CD4-positive, CD25-positive, alpha-beta regulatory T cell (primary cell): ENCODE results near the gene AHCY. TPM values are rescaled to one million over a fixed set of nuclear protein-coding genes. Genes with fewer than 3 reads are reported as not detected.
"Not testable (repeated sequence)": the region's sequence is repeated elsewhere in the genome, so short reads cannot be mapped to it uniquely, and the experiment has no call there.

Experiments used
- ATAC-seq, 2 donors: fragments of 150-1000 bp; cut with Tn5 transposase; one replicate each; pipeline ENCODE4 v1.10.0; 2021; ENCODE audit warnings: low read depth in 2 of 2, moderate number of reproducible peaks in 2 of 2, moderate library complexity in 1 of 2
- DNase-seq, 3 donors: peaks; one replicate each; pipeline versions ENCODE4 v3.0.0 to v3.0.0-alpha.2; 2012 to 2022; ENCODE audit warnings: mixed read lengths in 1 of 3
- H3K27ac ChIP-seq: one replicate; pipeline ENCODE4 v1.7.0; 2013; ENCODE audit warnings: mild to moderate bottlenecking, low read length; ENCODE audit not compliant: insufficient read depth, poor library complexity, severe bottlenecking
- H3K27me3 ChIP-seq: one replicate; pipeline ENCODE4 v1.7.0; 2013; ENCODE audit warnings: low read length; ENCODE audit not compliant: control insufficient read depth, insufficient read depth
- H3K36me3 ChIP-seq: one replicate; pipeline ENCODE4 v1.7.0; 2013; ENCODE audit warnings: mild to moderate bottlenecking, low read length, moderate library complexity; ENCODE audit not compliant: control insufficient read depth, insufficient read depth
- H3K4me1 ChIP-seq: 2 replicates; pipeline ENCODE4 v1.7.0; 2013; ENCODE audit warnings: mild to moderate bottlenecking, low read length; ENCODE audit not compliant: insufficient read depth, control insufficient read depth, poor library complexity, severe bottlenecking
- H3K4me3 ChIP-seq: one replicate; pipeline ENCODE4 v1.7.0; 2013; ENCODE audit warnings: low read depth, mild to moderate bottlenecking, low read length, moderate library complexity
- H3K9me3 ChIP-seq, 2 experiments: 1 replicate in 1 of 2; 2 replicates in 1 of 2; pipeline ENCODE4 v1.7.0; 2013; ENCODE audit warnings: low read length in 2 of 2, mild to moderate bottlenecking in 1 of 2, moderate library complexity in 1 of 2; ENCODE audit not compliant: control insufficient read depth in 2 of 2
- H3K27ac Mint-ChIP-seq, 3 donors: one replicate each; pipeline ENCODE4 v1.8.0; 2020 to 2022; ENCODE audit warnings: mild to moderate bottlenecking in 3 of 3, mixed read lengths in 3 of 3, moderate library complexity in 2 of 3
- H3K27me3 Mint-ChIP-seq: one replicate; pipeline ENCODE4 v1.8.0; 2022; ENCODE audit warnings: mild to moderate bottlenecking, mixed read lengths
- H3K36me3 Mint-ChIP-seq: one replicate; pipeline ENCODE4 v1.8.0; 2020; ENCODE audit warnings: mixed read lengths
- H3K4me1 Mint-ChIP-seq, 4 donors: one replicate each; pipeline ENCODE4 v1.8.0; 2020 to 2022; ENCODE audit warnings: mixed read lengths in 4 of 4, mild to moderate bottlenecking in 1 of 4
- H3K4me3 Mint-ChIP-seq, 4 donors: one replicate each; pipeline ENCODE4 v1.8.0; 2020 to 2022; ENCODE audit warnings: mild to moderate bottlenecking in 4 of 4, mixed read lengths in 4 of 4, moderate library complexity in 3 of 4
- H3K9me3 Mint-ChIP-seq, 7 donors: one replicate each; pipeline ENCODE4 v1.8.0; 2020 to 2022; ENCODE audit warnings: mixed read lengths in 7 of 7, mild to moderate bottlenecking in 3 of 7, moderate library complexity in 2 of 7
- polyA plus RNA-seq, 4 donors: library from polyadenylated mRNA; unstranded; fragments of 300-500 nt; fragmentation: Illumina TruSeq; gene quantifications; one replicate each; pipeline ENCODE4 v1.2.3, GENCODE V29; 2021
- total RNA-seq: library from RNA; stranded (reverse); gene quantifications from one replicate; pipeline ENCODE4 v1.2.3, GENCODE V29; 2022

Gene AHCY
- 15.4 TPM for total RNA-seq
- polyA plus RNA-seq = 10 to 100 TPM; 23.4 to 30.4 (median 26.8) TPM

DNA sequence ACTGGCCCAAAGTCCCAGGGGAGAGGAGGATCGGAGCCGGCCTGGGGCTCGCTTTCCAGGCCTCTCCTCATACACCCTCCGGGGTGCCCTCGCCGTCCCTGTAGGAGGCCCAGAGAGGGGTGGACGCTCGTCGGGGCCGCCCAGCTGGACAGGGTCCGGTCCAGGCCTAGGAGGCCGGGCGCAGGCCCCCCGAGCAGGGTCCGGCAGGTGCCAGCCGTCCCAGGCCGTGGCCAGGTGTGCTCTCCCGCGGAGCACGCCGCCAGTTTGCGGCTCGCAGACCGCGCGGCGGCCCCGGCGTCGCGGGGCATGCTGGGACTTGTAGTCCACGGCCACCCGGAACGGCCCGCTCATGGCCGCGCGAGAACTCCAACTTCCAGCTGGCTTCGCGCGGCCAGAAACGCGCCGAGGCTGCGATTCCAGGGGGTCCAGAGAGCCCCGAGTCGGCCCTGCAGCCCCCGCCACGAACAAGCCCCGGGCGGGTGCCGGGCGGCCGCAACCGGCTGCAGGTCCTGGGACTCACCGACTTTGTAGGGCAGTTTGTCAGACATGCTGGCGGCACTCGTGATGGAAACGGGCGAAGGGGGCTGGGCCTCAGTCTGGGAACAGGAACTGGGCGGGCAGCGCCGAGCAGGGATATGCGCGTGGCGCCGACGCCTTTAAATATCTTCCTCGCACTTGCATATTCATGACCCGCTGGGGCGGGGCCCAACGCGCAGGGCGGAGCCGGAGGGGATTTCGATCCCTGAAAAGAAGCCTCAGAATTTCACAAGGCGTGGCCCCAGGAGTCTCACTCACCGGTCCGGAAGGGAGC, at the start of gene AHCY:
AHCY (minus strand) TSS at position 633 of the 811 bp plus-strand sequence; CDS start at position 548, 85 bp downstream.
- DNase-seq (peak; percentile 91 to 96 (median 92)), ATAC-seq (peak; percentile 93)
- peak within 1 kb of the TSS; percentile 83 for H3K27ac ChIP-seq
- H3K4me1 Mint-ChIP-seq = peaks cover 3 to 26% (median 10%) of the 10 kb centered on the region in 4 donors
- H3K9me3 ChIP-seq = no peaks in the 10 kb centered on the region
- H3K27ac Mint-ChIP-seq = peak within 1 kb of the TSS; percentile 91 to 96 (median 93)
- H3K4me1 ChIP-seq = peaks cover 19% of the 10 kb centered on the region
- no peaks in the 10 kb centered on the region for H3K36me3 ChIP-seq
- H3K27me3 Mint-ChIP-seq = peaks cover 6% of the 10 kb centered on the region
- no peaks in the 10 kb centered on the region for H3K9me3 Mint-ChIP-seq
- H3K36me3 Mint-ChIP-seq = no peaks in the 10 kb centered on the region
- peak within 1 kb of the TSS; percentile 93 to 96 (median 94) for H3K4me3 Mint-ChIP-seq
- peak within 1 kb of the TSS; percentile 89 for H3K4me3 ChIP-seq
- peaks cover 2% of the 10 kb centered on the region for H3K27me3 ChIP-seq

DNA sequence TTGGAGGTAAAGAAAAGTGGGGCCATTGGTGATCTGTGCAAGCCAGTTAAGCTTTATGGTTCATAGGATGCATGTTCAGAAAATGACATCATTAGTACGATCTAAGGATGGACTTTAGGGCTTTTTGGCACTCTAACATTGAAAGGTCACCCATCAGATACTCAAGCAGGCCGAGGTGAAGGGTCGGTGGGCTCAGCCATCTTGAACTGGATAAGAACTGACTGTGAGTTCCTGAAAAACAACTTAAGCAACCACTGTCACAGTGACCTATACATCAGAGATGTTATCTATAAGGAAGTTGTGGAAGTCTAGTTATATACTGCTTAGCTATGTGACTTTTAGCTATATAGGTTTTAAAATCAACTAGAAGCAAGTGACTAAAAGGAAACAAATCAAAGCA, 46.9 kb upstream of the AHCY start:
- Histone ChIP-seq H3K4me1 (no peaks in the 10 kb centered on the region), H3K36me3 (no peaks in the 10 kb centered on the region), H3K27me3 (no peaks in the 10 kb centered on the region), H3K27ac (no peak overlapping the region), H3K9me3 (no peaks in the 10 kb centered on the region), H3K4me3 (no peak overlapping the region)
- H3K9me3 Mint-ChIP-seq = peaks cover 0 to 2% (median 0%) of the 10 kb centered on the region in 7 donors
- H3K27me3 Mint-ChIP-seq = peaks cover 8% of the 10 kb centered on the region
- peaks cover 0 to 4% (median under 1%) of the 10 kb centered on the region in 4 donors for H3K4me1 Mint-ChIP-seq
- DNase-seq = peak in 1 of 3 donors; percentile 16
- H3K4me3 Mint-ChIP-seq = no peak overlapping the region
- ATAC-seq = peak in 1 of 2 donors; percentile 11
- peak overlapping the region in 1 of 3 donors; percentile 4 for H3K27ac Mint-ChIP-seq
- no peaks in the 10 kb centered on the region for H3K36me3 Mint-ChIP-seq

DNA sequence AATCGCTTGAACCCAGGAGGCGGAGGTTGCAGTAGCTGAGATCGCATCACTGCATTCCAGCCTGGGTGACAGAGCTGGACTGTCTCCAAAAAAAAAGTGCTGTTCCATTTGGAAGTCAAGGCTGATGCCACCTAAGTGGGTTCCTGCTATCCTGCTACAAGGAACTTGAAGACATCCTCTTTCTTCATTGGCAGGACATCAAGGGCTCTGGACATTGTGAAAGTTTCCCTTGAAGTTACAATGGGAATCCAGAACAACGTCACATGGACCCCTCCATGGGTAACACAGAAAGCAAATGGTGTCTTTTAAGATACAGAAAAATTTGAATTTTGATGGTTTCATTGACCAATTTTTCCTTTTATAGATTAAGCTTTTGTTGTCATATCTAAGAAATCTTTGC, 44.4 kb upstream of the AHCY start:
- peaks cover 0 to 4% (median under 1%) of the 10 kb centered on the region in 4 donors for H3K4me1 Mint-ChIP-seq
- no peaks in the 10 kb centered on the region for H3K36me3 ChIP-seq
- peaks cover 0 to 3% (median 0%) of the 10 kb centered on the region in 7 donors for H3K9me3 Mint-ChIP-seq
- H3K4me1 ChIP-seq = no peaks in the 10 kb centered on the region
- H3K27ac Mint-ChIP-seq = no peak overlapping the region
- H3K4me3 ChIP-seq = no peak overlapping the region
- no peaks in the 10 kb centered on the region for H3K27me3 Mint-ChIP-seq
- no peak overlapping the region for H3K27ac ChIP-seq
- H3K36me3 Mint-ChIP-seq = no peaks in the 10 kb centered on the region
- H3K4me3 Mint-ChIP-seq = no peak overlapping the region
- H3K27me3 ChIP-seq = no peaks in the 10 kb centered on the region
- ATAC-seq = no peak
- no peaks in the 10 kb centered on the region for H3K9me3 ChIP-seq
- DNase-seq = no peak

DNA sequence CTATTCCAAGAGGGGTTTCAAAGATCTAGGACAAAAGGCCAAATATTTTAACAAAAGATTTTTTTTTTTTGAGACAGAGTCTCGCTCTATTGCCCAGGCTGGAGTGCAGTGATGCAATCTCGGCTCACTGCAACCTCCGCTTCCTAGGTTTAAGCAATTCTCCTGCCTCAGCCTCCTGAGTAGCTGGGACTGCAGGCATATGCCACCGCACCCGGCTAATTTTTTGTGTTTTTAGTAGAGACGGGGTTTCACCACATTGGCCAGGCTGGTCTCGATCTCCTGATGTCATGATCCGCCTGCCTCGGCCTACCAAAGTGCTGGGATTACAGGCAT, 43.3 kb upstream of the AHCY start:
- H3K27me3 ChIP-seq, H3K36me3 Mint-ChIP-seq, H3K27ac ChIP-seq, DNase-seq, H3K27me3 Mint-ChIP-seq, H3K4me3 Mint-ChIP-seq, H3K9me3 ChIP-seq, H3K4me1 Mint-ChIP-seq, ATAC-seq, H3K27ac Mint-ChIP-seq, H3K9me3 Mint-ChIP-seq, H3K4me3 ChIP-seq, H3K36me3 ChIP-seq, H3K4me1 ChIP-seq: not testable (repeated sequence)

DNA sequence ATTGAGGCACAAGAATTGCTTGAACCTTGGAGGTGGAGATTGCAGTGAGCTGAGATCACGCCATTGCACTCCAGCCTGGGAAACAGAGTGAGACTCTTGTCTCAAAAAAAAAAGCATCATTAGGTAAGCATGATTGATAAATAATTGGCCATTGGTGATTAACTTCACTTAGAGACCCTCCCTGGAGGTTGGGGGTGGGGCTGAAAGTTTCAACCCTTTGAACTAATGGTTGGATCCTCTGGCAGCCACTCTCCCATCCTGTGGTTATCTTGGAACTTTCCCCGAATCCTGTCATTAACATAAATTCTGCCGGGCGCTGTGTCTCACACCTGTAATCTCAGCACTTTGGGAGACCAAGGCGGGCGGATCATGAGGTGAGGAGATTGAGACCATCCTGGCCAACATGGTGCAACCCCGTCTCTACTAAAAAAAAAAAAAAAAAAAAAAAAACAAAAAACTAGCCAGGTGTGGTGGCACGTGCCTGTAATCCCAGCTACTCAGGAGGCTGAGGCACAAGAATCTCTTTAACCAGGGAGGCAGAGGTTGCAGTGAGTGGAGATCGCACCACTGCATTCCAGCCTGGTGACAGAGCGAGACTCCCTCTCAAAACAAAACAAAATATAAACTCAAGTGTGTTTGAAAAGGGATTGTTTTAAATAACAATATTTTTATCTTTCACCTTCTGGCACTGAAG, 42.8 kb upstream of the AHCY start:
- ATAC-seq, H3K4me3 Mint-ChIP-seq, H3K9me3 ChIP-seq, H3K36me3 Mint-ChIP-seq, H3K4me3 ChIP-seq, H3K4me1 Mint-ChIP-seq, H3K27me3 Mint-ChIP-seq, H3K9me3 Mint-ChIP-seq, H3K27ac Mint-ChIP-seq, H3K36me3 ChIP-seq, H3K4me1 ChIP-seq, H3K27me3 ChIP-seq, DNase-seq, H3K27ac ChIP-seq: not testable (repeated sequence)

DNA sequence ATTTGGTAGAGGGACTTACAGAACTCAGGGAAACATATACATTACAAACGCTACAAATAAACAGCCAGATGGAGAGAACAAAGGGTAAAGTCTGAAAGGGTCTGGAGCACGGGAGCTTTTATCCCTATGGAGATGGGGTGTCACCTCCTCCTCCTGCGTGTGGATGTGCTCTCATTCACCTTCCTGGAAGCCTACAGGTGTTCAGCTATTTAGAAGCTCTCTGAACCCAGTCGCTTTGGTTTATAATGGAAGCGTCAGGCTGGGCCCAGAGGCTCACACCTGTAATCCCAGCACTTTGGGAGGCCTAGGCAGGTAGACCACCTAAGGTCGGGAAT, 42.2 kb upstream of the AHCY start:
- no peaks in the 10 kb centered on the region for H3K27me3 Mint-ChIP-seq
- peaks cover 0 to 4% (median under 1%) of the 10 kb centered on the region in 4 donors for H3K4me1 Mint-ChIP-seq
- peak overlapping the region in 1 of 3 donors; percentile 42 for H3K27ac Mint-ChIP-seq
- Histone ChIP-seq H3K27ac (no peak overlapping the region), H3K36me3 (no peaks in the 10 kb centered on the region), H3K4me3 (no peak overlapping the region), H3K27me3 (no peaks in the 10 kb centered on the region), H3K4me1 (no peaks in the 10 kb centered on the region), H3K9me3 (no peaks in the 10 kb centered on the region)
- peaks cover 0 to 3% (median 0%) of the 10 kb centered on the region in 7 donors for H3K9me3 Mint-ChIP-seq
- H3K4me3 Mint-ChIP-seq = no peak overlapping the region
- DNase-seq (no peak), ATAC-seq (no peak)
- H3K36me3 Mint-ChIP-seq = no peaks in the 10 kb centered on the region

DNA sequence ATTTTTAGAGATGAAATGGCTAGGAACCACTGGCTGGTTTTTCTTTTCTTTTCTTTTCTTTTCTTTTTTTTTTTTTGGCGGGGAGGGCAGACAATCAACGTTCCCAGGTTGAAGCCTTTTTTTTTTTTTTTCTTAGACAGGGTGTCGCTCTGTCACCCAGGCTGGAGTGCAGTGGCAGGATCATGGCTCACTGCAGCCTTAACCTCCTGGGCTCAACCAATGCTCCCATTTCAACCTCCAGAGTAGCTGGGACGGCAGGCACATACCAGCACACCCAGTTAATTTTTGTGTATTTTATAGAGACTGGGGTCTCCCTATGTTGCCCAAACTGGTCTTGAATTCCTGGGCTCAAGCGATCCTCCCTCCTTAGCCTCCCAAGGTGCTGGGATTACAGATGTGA, 41.1 kb upstream of the AHCY start:
- H3K4me1 ChIP-seq = no peaks in the 10 kb centered on the region
- Mint-ChIP-seq H3K9me3 (peaks cover 0 to 3% (median 0%) of the 10 kb centered on the region in 7 donors), H3K27me3 (no peaks in the 10 kb centered on the region), H3K4me3 (no peak overlapping the region), H3K4me1 (no peaks in the 10 kb centered on the region), H3K27ac (no peak overlapping the region), H3K36me3 (no peaks in the 10 kb centered on the region)
- H3K4me3 ChIP-seq = no peak overlapping the region
- no peaks in the 10 kb centered on the region for H3K27me3 ChIP-seq
- DNase-seq (no peak), ATAC-seq (no peak)
- H3K27ac ChIP-seq = no peak overlapping the region
- H3K36me3 ChIP-seq = no peaks in the 10 kb centered on the region
- H3K9me3 ChIP-seq = no peaks in the 10 kb centered on the region
